ENCODE results near the gene ASTN1. TPM values are rescaled to one million over a fixed set of nuclear protein-coding genes. Genes with fewer than 3 reads are reported as not detected.

The ASTN1 gene
- total RNA-seq, 1 experiment from 2014 or later = 0.42 TPM

DNA sequence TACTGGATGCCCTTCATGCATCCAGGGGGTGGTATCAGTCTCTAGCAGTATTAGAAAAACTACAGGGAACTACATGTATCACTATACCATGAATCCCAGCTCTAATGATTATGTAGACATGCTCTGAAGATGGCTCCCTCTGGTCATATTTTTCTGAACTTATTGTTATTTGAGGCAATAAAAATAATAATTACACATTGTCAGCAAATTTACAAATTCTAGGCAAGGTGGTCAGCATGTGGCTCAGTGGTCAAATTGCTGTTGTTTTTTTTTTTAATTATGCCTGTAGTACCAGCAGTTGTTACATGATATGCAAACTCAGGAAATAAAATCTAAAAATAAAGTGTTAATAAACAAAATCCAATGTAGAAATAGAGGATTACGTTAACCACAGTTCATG lies 22.5 kb downstream of the ASTN1 start:
- Histone ChIP-seq H3K79me2 (ENCODE audit: insufficient read depth, low read length) (no peaks in the 10 kb centered on the region), H2AFZ (ENCODE audit: low read depth, low read length, poor library complexity, severe bottlenecking) (no peak overlapping the region), H3K27ac (ENCODE audit: low read depth, low read length) (no peak overlapping the region), H4K20me1 (ENCODE audit: insufficient read depth) (no peaks in the 10 kb centered on the region), H3K4me2 (ENCODE audit: low read length) (no peak overlapping the region), H3K9me3 (ENCODE audit: control insufficient read depth in 1 of 2, insufficient read depth in 1 of 2, low read depth in 1 of 2, low read length in 2 of 2) (no peaks in the 10 kb centered on the region), H3K9me2 (ENCODE audit: insufficient read depth) (no peaks in the 10 kb centered on the region), H3K9ac (ENCODE audit: low read length) (no peak overlapping the region), H3K4me3 (replicated peaks in 1 of 2; ENCODE audit: low read depth in 1 of 2, low read length in 2 of 2) (no peak overlapping the region), H3K36me3 (ENCODE audit: control insufficient read depth in 1 of 2, insufficient read depth in 2 of 2, low read length in 2 of 2) (no peaks in the 10 kb centered on the region), H3K4me1 (ENCODE audit: control insufficient read depth in 1 of 2, insufficient read depth in 2 of 2, low read length in 2 of 2) (no peaks in the 10 kb centered on the region), H3K27me3 (ENCODE audit: insufficient read depth, low read length) (peaks cover 2% of the 10 kb centered on the region; the same call in 1 of the 2 replicates)
- TF ChIP-seq SIN3A (IDR thresholded peaks at IDR 0.05; ENCODE audit: low read depth) = no peak
- no peak for TF ChIP-seq EZH2phosphoT487 (IDR thresholded peaks at IDR 0.05; ENCODE audit: borderline replicate concordance)
- TF ChIP-seq, protein P1, sequence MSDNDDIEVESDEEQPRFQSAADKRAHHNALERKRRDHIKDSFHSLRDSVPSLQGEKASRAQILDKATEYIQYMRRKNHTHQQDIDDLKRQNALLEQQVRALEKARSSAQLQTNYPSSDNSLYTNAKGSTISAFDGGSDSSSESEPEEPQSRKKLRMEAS (IDR thresholded peaks at IDR 0.05) = no peak
- TF ChIP-seq CBX3 (IDR thresholded peaks at IDR 0.05; ENCODE audit: low read depth) = no peak
- TF ChIP-seq SP1 (IDR thresholded peaks at IDR 0.05; ENCODE audit: low read depth) = no peak
- no peak for TF ChIP-seq JUND (IDR thresholded peaks at IDR 0.05)
- TF ChIP-seq, protein P2, sequence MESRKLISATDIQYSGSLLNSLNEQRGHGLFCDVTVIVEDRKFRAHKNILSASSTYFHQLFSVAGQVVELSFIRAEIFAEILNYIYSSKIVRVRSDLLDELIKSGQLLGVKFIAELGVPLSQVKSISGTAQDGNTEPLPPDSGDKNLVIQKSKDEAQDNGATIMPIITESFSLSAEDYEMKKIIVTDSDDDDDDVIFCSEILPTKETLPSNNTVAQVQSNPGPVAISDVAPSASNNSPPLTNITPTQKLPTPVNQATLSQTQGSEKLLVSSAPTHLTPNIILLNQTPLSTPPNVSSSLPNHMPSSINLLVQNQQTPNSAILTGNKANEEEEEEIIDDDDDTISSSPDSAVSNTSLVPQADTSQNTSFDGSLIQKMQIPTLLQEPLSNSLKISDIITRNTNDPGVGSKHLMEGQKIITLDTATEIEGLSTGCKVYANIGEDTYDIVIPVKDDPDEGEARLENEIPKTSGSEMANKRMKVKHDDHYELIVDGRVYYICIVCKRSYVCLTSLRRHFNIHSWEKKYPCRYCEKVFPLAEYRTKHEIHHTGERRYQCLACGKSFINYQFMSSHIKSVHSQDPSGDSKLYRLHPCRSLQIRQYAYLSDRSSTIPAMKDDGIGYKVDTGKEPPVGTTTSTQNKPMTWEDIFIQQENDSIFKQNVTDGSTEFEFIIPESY (IDR thresholded peaks at IDR 0.05; ENCODE audit: extremely low read depth, insufficient replicate concordance, low read length) = no peak
- TF ChIP-seq RAD21 (IDR thresholded peaks at IDR 0.05; ENCODE audit: low read depth) = no peak
- no peak for TF ChIP-seq POLR2AphosphoS5 (IDR thresholded peaks at IDR 0.05; ENCODE audit: low read depth, low read length)
- no peak for TF ChIP-seq TCF7L2 (IDR thresholded peaks at IDR 0.05; ENCODE audit: borderline replicate concordance, extremely low read depth, insufficient read depth, insufficient read length)
- TF ChIP-seq, protein P3, sequence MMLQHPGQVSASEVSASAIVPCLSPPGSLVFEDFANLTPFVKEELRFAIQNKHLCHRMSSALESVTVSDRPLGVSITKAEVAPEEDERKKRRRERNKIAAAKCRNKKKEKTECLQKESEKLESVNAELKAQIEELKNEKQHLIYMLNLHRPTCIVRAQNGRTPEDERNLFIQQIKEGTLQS (IDR thresholded peaks at IDR 0.05) = no peak
- TF ChIP-seq FOSL1 (IDR thresholded peaks at IDR 0.05; ENCODE audit: low read depth) = no peak
- no peak for TF ChIP-seq ZFX (IDR thresholded peaks at IDR 0.05)
- TF ChIP-seq CEBPB (IDR thresholded peaks at IDR 0.05; ENCODE audit: low read depth) = no peak
- no peak for TF ChIP-seq EGR1 (IDR thresholded peaks at IDR 0.05; ENCODE audit: low read depth)
- no TSS peak for BruUV-seq (replicated peaks)
- DNase-seq (ENCODE audit: low read depth, low spot score) = no peak
- no peak for ATAC-seq
- ChIA-PET CTCF (no interaction called here), RAD21 (ENCODE audit: low non-redundant PET in 1 of 2, low total read pairs in 2 of 2, uncharacterized antibody in 2 of 2, unreplicated experiment in 2 of 2) (no interaction called here), POLR2A (no interaction called here)
- intact Hi-C loops (cut with micrococcal nuclease) = no loop called here

Data from HCT116 (cell line).